GM20000 (cell line): ENCODE data around the gene GAGE10.

Experiments used
- DNase-seq: peaks from one replicate; pipeline ENCODE4 v3.0.0; 2012; ENCODE audit warnings: low spot score
- TF ChIP-seq, protein P1 (sequence below): IDR thresholded peaks from 2 replicates; pipeline ENCODE4 v1.5.1; 2012; ENCODE audit warnings: mild to moderate bottlenecking, control low read depth; ENCODE audit errors: extremely low read depth, missing control alignments

The GAGE10 gene, protein sequence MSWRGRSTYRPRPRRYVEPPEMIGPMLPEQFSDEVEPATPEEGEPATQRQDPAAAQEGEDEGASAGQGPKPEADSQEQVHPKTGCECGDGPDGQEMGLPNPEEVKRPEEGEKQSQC

DNA sequence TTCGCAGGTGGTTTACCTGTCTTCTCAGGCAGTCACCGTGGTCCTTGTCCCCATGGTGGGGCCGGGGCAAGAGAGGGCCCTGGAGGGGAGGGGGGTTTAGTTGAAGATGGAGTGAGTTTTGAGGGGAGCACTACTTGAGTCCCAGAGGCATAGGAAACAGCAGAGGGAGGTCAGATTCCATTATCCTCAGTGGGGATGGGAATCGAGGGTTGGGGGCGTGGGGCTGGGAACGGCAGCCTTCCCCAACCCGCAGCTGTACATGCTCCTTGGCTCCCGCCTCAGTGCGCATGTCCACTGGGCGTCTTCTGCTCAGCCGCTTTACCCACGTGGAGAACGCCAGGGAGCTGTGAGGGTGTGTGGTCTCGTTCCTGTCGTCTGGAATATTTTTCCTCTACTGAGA is at the start of gene GAGE10:
Gene GAGE10, plus strand, starts transcription at position 301 of the 400 bp plus-strand sequence. CDS start 1,214 bp downstream, outside the sequence.
- TF ChIP-seq, protein P1, sequence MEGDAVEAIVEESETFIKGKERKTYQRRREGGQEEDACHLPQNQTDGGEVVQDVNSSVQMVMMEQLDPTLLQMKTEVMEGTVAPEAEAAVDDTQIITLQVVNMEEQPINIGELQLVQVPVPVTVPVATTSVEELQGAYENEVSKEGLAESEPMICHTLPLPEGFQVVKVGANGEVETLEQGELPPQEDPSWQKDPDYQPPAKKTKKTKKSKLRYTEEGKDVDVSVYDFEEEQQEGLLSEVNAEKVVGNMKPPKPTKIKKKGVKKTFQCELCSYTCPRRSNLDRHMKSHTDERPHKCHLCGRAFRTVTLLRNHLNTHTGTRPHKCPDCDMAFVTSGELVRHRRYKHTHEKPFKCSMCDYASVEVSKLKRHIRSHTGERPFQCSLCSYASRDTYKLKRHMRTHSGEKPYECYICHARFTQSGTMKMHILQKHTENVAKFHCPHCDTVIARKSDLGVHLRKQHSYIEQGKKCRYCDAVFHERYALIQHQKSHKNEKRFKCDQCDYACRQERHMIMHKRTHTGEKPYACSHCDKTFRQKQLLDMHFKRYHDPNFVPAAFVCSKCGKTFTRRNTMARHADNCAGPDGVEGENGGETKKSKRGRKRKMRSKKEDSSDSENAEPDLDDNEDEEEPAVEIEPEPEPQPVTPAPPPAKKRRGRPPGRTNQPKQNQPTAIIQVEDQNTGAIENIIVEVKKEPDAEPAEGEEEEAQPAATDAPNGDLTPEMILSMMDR, result no peak
- DNase-seq, result no peak

DNA sequence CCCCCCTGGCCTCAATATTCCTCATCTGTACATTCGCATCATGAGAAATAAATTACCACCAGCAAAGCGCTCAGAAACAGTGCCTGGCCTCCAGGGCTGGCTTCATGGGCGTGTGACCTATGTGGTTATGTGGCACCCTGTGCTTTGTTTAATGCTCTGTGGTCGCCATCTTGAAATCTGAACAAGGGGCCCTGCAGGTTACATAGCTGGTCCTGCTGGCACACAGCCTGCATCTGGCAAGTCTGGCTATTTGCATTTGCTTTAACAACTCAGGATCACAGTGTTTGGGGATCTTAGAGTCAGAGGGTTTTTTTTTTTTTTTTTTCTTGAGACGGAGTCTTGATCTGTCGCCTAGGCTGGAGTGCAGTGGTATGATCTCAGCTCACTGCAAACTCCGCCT is 48.8 kb upstream of the GAGE10 start:
- TF ChIP-seq, protein P1, result no peak
- DNase-seq, result no peak

DNA sequence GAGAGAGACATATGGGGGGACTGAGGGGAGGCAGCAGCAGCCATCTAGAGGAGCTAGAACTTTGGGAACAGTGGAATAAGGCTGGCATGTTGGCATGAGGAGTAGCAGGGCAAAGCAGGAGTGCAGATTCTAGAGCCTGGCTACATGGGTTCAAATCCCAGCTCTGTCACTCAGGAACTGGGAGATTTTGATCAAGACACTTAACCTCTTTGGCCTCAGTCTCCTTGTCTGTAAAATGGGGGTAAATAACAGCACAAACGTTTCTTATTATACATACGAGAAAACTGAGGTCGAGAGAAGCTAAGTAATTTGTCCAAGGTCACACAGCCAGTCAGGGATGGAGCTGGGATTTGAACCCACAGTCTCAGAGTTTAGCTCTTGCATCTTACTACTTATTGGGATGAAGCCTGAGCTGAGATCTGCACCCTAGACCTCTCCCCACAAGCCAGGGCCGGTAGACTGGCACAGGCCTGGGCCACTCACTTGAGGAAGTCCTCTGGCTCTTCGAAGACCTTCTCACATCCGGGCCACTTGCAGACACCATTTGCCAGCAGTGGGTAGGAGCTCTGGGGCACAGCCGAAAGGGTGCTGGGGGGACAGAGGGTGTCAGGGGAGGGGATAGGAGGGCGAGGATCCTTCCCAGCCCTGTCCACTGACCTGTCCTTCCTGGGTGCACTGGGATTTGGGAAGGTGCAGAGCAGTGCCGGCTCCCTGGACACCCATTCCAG is 47.0 kb upstream of the GAGE10 start:
- DNase-seq, result no peak
- TF ChIP-seq, protein P1, result no peak

DNA sequence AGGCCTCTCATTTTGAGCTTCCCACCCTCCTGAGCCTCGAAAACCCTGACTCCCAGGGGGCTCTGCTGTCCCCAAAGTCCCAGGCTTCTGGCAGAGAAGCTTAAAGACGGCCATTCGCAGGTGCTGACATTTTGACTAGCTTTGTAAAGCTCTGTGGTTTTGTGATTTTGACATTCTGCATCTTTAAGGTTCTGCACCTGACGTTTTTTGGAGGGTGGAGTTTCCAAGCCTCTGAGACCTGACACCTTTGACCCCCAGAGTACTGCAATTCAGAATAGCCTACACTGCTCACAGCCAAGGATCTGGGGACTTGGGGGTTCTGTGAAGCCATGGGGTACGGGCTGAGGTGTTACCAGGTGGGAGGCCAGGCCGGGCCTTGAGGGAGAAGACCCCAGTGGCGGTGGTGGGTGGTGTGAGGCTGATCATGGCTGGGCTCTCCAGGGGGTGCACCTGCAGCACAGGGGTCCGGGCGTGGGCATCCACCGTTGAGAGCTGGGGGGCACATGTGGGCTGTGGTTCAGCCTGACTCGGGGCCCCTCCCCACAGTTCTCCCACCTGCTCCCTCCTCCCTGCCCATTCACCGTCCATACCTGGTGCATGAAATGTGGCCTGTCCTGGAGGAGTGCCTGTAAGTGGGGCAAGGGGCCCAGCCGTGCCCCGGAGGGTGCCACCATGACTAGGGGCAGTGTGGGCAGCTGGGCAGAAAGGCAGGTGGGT is 46.2 kb upstream of the GAGE10 start:
- TF ChIP-seq, protein P1, result no peak
- DNase-seq, result no peak

DNA sequence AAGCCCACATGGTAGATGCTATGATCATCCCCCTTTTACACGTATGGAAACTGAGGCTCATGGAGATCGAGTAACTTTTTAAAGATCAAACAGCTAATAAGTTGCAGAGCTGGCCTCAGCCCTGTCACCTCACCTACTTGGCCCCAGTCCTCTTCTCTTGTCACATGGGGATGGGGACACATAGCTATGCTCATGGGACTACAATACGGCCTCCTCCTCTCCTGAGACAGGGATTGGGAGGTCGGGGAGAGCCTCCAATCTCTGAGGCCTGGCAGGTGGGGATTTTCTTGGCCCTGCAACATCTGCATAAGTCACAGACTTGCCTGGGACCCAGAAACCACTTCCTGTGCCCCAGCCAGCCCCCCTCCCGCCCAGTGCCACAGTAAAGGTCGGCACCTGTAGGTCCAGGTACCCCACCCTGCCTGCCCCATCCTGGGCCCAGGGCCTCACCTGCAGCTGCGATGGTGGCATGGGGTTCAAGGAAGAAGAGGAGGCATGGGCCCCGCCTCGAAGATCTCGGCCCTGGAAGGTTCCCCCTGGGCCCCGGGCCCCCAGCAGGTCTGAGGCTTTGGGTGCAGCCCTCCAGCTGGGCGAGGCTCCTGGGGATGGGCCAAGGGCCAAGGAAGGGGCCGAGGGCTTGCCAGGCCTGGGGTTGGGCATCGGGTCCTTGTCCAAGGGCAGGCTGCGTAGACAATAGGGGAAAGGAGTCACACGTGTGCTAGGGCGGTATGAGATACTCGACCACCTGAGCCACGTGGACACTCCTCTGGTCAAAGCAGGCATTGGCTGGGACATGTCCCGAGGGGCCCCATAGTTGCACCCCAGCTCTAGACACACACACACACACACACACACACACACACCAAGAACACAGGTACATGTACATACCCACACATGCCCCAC is 45.3 kb upstream of the GAGE10 start:
- TF ChIP-seq, protein P1, result no peak
- no peak for DNase-seq

DNA sequence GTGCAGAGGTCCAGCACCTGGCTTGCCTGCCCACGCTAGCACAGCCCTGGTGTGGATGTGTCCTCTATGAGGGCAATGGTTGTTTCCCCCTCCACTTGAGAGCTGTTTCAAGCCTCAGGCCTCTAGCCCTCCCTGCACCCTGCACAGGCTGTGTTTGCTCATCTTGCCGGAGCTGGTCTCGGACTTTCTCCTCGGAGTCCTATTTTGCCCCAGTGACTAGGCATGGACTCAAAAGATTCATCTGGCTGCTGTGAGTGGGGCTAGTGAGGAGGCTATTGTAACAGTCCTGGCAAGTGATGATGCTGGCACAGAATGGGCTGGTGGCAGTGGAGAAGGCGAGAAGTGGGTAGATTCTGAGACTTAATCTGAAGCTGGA is 44.7 kb upstream of the GAGE10 start:
- TF ChIP-seq, protein P1, result no peak
- DNase-seq, result no peak
